CD4-positive, alpha-beta T cell (primary cell): Measurements from ENCODE around the gene RAB40C. TPM values are rescaled to one million over a fixed set of nuclear protein-coding genes. Genes with fewer than 3 reads are reported as not detected.

Source experiments
- ATAC-seq: fragments of 200-7000 bp; cut with Tn5 transposase; one replicate; pipeline ENCODE4 v1.10.0; 2022; ENCODE audit warnings: mild to moderate bottlenecking; ENCODE audit not compliant: poor library complexity
- CTCF ChIA-PET: fragments of 350-600 bp; sonication (Branson Sonifier 250); formaldehyde crosslinking; loops from one replicate; lab custom pipeline; 2021; ENCODE audit warnings: antibody characterized with exemption, inconsistent platforms; lab: Charles Lee
- POLR2A ChIA-PET: fragments of 350-600 bp; sonication (Branson Sonifier 250); formaldehyde crosslinking; loops from one replicate; lab custom pipeline; 2021; ENCODE audit warnings: antibody characterized with exemption, inconsistent platforms; lab: Charles Lee
- DNase-seq, 14 experiments: peaks; one replicate each; pipeline ENCODE4 v3.0.0-alpha.2; 2013 to 2020; ENCODE audit warnings: mixed read lengths in 2 of 14
- H3K27ac ChIP-seq, 2 donors: one replicate each; pipeline versions ENCODE4 v1.5.1 to v1.7.0; 2013; ENCODE audit warnings: low read length in 2 of 2, low read depth in 1 of 2, mild to moderate bottlenecking in 1 of 2
- H3K27me3 ChIP-seq, 2 experiments: 1 replicate in 1 of 2; 2 replicates in 1 of 2; pipeline versions ENCODE4 v1.6.1 to v1.7.0; 2013; ENCODE audit warnings: low read length in 2 of 2, control low read depth in 1 of 2, mild to moderate bottlenecking in 1 of 2, moderate library complexity in 1 of 2; ENCODE audit not compliant: insufficient read depth in 2 of 2, control insufficient read depth in 1 of 2
- H3K36me3 ChIP-seq: one replicate; pipeline ENCODE4 v1.6.1; 2013; ENCODE audit warnings: low read length, control low read depth; ENCODE audit not compliant: insufficient read depth
- H3K4me1 ChIP-seq: one replicate; pipeline ENCODE4 v1.6.1; 2013; ENCODE audit warnings: low read length, control low read depth; ENCODE audit not compliant: insufficient read depth
- H3K4me3 ChIP-seq: one replicate; pipeline ENCODE4 v1.5.1; 2013; ENCODE audit warnings: mild to moderate bottlenecking, low read length, moderate library complexity
- H3K9me3 ChIP-seq, 2 experiments: 1 replicate in 1 of 2; 2 replicates in 1 of 2; pipeline versions ENCODE4 v1.6.1 to v1.7.0; 2013; ENCODE audit warnings: low read length in 2 of 2, mild to moderate bottlenecking in 2 of 2, control low read depth in 1 of 2, moderate library complexity in 1 of 2; ENCODE audit not compliant: control insufficient read depth in 1 of 2, insufficient read depth in 1 of 2
- H3K27ac Mint-ChIP-seq: one replicate; pipeline ENCODE4 v1.8.0; 2020; ENCODE audit warnings: mixed read lengths
- H3K27me3 Mint-ChIP-seq: one replicate; pipeline ENCODE4 v1.8.0; 2021; ENCODE audit warnings: mixed read lengths
- H3K36me3 Mint-ChIP-seq: one replicate; pipeline ENCODE4 v1.8.0; 2021; ENCODE audit warnings: low read depth, mixed read lengths
- H3K4me1 Mint-ChIP-seq: one replicate; pipeline ENCODE4 v1.8.0; 2021; ENCODE audit warnings: low read depth, mixed read lengths
- H3K4me3 Mint-ChIP-seq: one replicate; pipeline ENCODE4 v1.8.0; 2020; ENCODE audit warnings: mild to moderate bottlenecking, mixed read lengths
- H3K9me3 Mint-ChIP-seq: one replicate; pipeline ENCODE4 v1.8.0; 2020; ENCODE audit warnings: mixed read lengths
- CTCF ChIP-seq: fragments of 200-600 bp; IDR thresholded peaks from one replicate; pipeline ENCODE4 v1.8.0; 2022; ENCODE audit warnings: antibody characterized with exemption, mild to moderate bottlenecking
- intact Hi-C, 2 experiments: fragments of 100-400 bp; cut with DNase I in 1 of 2; cut with micrococcal nuclease in 1 of 2; formaldehyde crosslinking; loops; one replicate each; pipeline versions ENCODE4 v1.15.1 to v1.9.0; 2023 to 2025; cut with DNase I, micrococcal nuclease
- total RNA-seq, 174 experiments: library from RNA in 2 of 174; stranded (reverse) in 2 of 174; gene quantifications; one replicate each; pipeline ENCODE4 v1.2.3 and lab custom pipeline; 2021 to 2026

The RAB40C gene
- total RNA-seq, 2 experiments from 2014 or later, result 8.9 to 9.5 TPM

GRCh38 chr16:627454-628239 lies 37.8 kb downstream of the RAB40C start:
- TF ChIP-seq CTCF, result no peak
- H3K27ac ChIP-seq, result no peak overlapping the region
- H3K4me1 Mint-ChIP-seq, result no peaks in the 10 kb centered on the region
- intact Hi-C loops, result no loop called here
- no peak overlapping the region for H3K4me3 Mint-ChIP-seq
- ATAC-seq (no peak), DNase-seq (no peak)
- H3K36me3 Mint-ChIP-seq, result no peaks in the 10 kb centered on the region
- no peaks in the 10 kb centered on the region for H3K9me3 ChIP-seq
- H3K27me3 ChIP-seq, result no peaks in the 10 kb centered on the region
- H3K4me3 ChIP-seq, result no peak overlapping the region
- no peaks in the 10 kb centered on the region for H3K9me3 Mint-ChIP-seq
- ChIA-PET CTCF (no interaction called here), POLR2A (interaction anchor here (1.2 kb wide), 1 partner anchor 9 kb away, joined by 3 read pairs; the partner anchor contains the start of gene METTL26)
- H3K36me3 ChIP-seq, result peaks cover 7% of the 10 kb centered on the region
- no peaks in the 10 kb centered on the region for H3K27me3 Mint-ChIP-seq
- H3K27ac Mint-ChIP-seq, result no peak overlapping the region
- H3K4me1 ChIP-seq, result peaks cover 9% of the 10 kb centered on the region

- ChIA-PET CTCF (no interaction called here), POLR2A (interaction anchor here (1.2 kb wide), 1 partner anchor 8 kb away, joined by 3 read pairs; the partner anchor contains the start of gene METTL26)
- H3K27me3 Mint-ChIP-seq, result no peaks in the 10 kb centered on the region
- DNase-seq (no peak), ATAC-seq (no peak)
- no peak for TF ChIP-seq CTCF
- Histone ChIP-seq H3K36me3 (peaks cover 7% of the 10 kb centered on the region), H3K27me3 (no peaks in the 10 kb centered on the region), H3K4me3 (no peak overlapping the region), H3K9me3 (no peaks in the 10 kb centered on the region), H3K4me1 (peaks cover 9% of the 10 kb centered on the region), H3K27ac (no peak overlapping the region)
- no peaks in the 10 kb centered on the region for H3K9me3 Mint-ChIP-seq
- intact Hi-C loops, result no loop called here
- no peak overlapping the region for H3K4me3 Mint-ChIP-seq
- H3K27ac Mint-ChIP-seq, result no peak overlapping the region
- H3K36me3 Mint-ChIP-seq, result no peaks in the 10 kb centered on the region
- no peaks in the 10 kb centered on the region for H3K4me1 Mint-ChIP-seq
Measured at GRCh38 chr16:628321-629061, 38.6 kb downstream of the RAB40C start.

GRCh38 chr16:629185-629832 lies 39.4 kb downstream of the RAB40C start:
- ATAC-seq, result no peak
- H3K27me3 ChIP-seq, result no peaks in the 10 kb centered on the region
- no peaks in the 10 kb centered on the region for H3K27me3 Mint-ChIP-seq
- ChIA-PET POLR2A (no interaction called here), CTCF (no interaction called here)
- TF ChIP-seq CTCF, result no peak
- H3K27ac Mint-ChIP-seq, result no peak overlapping the region
- H3K9me3 Mint-ChIP-seq, result no peaks in the 10 kb centered on the region
- no peak overlapping the region for H3K27ac ChIP-seq
- H3K4me1 ChIP-seq, result peaks cover 10% of the 10 kb centered on the region
- no peaks in the 10 kb centered on the region for H3K36me3 Mint-ChIP-seq
- no peak for DNase-seq
- no peak overlapping the region for H3K4me3 ChIP-seq
- intact Hi-C loops, result no loop called here
- H3K4me1 Mint-ChIP-seq, result no peaks in the 10 kb centered on the region
- H3K9me3 ChIP-seq, result no peaks in the 10 kb centered on the region
- peaks cover 7% of the 10 kb centered on the region for H3K36me3 ChIP-seq
- H3K4me3 Mint-ChIP-seq, result no peak overlapping the region
